GM21381 (cell line): ENCODE results near the gene DNAJA1.
"Not testable (repeated sequence)": the region's sequence is repeated elsewhere in the genome, so short reads cannot be mapped to it uniquely, and the experiment has no call there.

Experiments
- ATAC-seq: cut with Tn5 transposase; IDR thresholded peaks from one replicate; pipeline ENCODE4 v1.9.1; 2021; ENCODE audit warnings: mild to moderate bottlenecking, moderate library complexity; ENCODE audit not compliant: unreplicated experiment

The DNAJA1 gene

DNA sequence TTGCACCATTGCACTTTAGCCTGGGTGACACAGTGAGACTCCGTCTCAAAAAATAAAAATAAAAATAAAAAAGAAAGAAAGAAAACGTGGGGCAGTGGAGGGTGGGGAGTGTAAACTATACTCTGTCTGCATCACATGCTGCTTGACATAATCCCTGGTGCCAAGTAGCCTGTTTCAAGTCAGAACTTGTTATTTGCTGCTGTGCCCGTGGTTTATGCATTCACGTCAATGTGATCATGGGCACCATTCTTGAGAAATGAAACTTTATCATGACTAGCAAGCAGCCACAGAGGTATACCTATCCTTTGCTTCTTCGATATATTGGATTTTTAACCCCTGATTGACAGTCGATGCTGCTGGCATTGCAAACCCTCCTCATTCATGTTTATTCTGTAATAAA is 55.5 kb downstream of the DNAJA1 start:
- ATAC-seq, result no peak

DNA sequence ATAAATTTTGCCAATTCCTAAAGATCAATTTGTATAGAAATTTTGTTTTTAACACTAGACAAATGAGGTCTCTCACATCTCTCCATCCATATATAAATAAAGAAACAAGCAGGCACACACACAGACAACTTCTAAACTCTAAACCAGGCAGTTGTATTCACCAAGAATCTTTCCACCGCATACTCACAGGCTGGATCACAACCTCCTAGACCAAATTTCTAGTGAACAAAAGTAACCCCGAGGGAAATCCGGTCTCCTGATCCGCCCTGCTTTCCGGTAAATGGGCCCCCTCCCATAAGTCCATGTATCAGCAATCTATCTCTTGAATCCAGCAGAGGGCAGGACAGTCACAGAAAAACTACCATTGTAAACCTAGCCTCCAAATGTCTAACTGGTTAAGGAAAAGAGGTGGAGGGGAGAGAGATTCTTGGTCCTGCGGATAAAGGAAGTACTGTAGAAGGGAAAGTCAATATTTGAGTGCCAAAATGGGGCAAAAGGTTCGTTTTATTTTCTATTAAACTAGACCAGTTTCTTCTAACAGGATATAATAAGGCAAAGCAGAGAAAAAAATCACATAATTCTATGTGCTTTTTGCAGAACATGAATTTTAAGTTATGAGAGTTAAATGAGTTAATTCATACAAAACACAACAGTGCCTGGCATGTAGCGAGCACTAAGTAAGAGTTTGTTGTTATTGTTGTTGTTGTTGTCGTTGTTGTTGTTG is 56.2 kb downstream of the DNAJA1 start:
- peak; percentile 45 for ATAC-seq

DNA sequence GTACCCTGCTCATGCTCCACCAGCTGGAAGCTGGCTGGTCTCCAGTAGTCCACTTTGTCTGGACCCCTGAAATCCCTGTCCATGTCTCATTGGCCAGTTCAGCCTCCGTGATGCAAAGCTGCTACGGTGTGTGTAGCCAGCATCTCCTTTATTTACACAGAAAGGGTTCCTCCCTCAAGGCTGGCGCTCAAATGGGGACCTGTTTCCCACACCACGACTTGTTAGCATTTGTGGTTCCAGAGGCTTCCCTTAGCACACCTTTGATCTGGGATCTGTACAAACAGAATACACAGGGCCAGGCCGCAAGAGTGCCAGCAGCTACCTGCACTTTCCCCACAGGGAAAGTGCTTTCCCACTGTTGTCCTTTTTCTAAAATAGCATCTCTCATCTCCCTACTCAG is 57.1 kb downstream of the DNAJA1 start:
- ATAC-seq, result no peak

DNA sequence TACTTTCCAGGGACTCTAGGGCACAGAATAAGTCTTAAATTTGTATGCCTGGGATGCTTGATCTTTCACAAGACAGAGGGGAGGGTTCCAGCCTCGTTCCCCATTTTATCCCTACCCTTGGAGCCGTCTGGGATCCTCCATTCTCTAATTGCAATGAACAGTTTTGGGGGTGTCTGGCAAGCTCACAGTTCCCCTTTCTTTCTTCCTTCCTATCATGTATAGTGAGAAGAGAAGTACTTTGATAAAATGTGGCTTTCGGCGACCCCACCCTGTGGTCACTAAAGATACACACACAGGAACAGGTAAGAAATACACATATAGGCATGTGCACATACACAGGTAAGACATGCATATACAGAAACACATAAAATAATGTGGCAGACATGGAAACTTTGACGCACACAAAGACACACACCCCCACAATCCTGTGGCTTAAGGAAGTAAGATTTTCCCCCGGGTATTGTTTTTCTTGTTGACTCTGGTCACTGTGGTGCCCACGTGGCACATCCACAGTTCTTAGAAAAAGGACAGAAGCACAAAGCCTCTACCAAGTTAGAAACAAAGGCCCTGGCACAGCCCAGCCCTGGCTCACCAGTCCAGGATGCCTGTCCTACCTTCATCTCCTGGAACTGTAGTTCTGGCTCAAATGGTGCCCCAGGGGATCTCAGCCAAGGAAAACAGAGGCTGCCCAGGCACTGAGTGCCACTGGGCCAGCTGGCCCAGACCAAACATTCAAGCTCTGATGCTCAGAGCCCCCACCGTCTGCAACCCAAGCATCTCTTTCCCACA is 57.7 kb downstream of the DNAJA1 start:
- ATAC-seq, result no peak

DNA sequence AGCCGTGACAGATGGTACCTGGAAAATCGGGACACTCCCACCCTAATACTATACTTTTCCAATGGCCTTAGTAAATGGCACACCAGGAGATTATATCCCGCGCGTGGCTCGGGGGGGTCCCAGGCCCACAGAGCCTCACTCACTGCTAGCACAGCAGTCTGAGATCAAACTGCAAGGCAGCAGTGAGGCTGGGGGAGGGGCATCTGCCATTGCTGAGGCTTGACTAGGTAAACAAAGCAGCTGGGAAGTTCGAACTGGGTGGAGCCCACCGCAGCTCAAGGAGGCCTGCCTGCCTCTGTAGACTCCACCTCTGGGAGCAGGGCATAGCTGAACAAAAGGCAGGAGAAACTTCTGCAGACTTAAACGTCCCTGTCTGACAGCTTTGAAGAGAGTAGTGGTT is 60.6 kb downstream of the DNAJA1 start:
- ATAC-seq, result not testable (repeated sequence)
